Gastrocnemius medialis (tissue), 4 donors: ENCODE data around the gene TTC16.

Experiments
- POLR2A ChIP-seq, 2 donors: fragments of 450-650 bp; IDR thresholded peaks; one replicate each; pipeline ENCODE4 v1.6.1; 2017; ENCODE audit warnings: antibody characterized with exemption in 2 of 2, mild to moderate bottlenecking in 2 of 2, moderate library complexity in 2 of 2
- TF ChIP-seq, protein P1 (sequence below), 5 experiments: fragments of 450-650 bp in 3 of 5; fragments of 200-600 bp in 2 of 5; sonication (generic) in 2 of 5; IDR thresholded peaks in 4 of 5; conservative IDR thresholded peaks in 1 of 5; 1 replicate in 4 of 5; 2 replicates in 1 of 5; pipeline ENCODE4 v1.5.1; 2016 to 2019; ENCODE audit warnings: antibody characterized with exemption in 5 of 5, mild to moderate bottlenecking in 3 of 5, moderate library complexity in 3 of 5

GRCh38 chr9:127732444-127732843, 16.6 kb downstream of the TTC16 start:
- TF ChIP-seq POLR2A (IDR thresholded peaks at IDR 0.05) = no peak
- TF ChIP-seq, protein P1, sequence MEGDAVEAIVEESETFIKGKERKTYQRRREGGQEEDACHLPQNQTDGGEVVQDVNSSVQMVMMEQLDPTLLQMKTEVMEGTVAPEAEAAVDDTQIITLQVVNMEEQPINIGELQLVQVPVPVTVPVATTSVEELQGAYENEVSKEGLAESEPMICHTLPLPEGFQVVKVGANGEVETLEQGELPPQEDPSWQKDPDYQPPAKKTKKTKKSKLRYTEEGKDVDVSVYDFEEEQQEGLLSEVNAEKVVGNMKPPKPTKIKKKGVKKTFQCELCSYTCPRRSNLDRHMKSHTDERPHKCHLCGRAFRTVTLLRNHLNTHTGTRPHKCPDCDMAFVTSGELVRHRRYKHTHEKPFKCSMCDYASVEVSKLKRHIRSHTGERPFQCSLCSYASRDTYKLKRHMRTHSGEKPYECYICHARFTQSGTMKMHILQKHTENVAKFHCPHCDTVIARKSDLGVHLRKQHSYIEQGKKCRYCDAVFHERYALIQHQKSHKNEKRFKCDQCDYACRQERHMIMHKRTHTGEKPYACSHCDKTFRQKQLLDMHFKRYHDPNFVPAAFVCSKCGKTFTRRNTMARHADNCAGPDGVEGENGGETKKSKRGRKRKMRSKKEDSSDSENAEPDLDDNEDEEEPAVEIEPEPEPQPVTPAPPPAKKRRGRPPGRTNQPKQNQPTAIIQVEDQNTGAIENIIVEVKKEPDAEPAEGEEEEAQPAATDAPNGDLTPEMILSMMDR (IDR thresholded peaks at IDR 0.05 in 4 of 5, conservative IDR thresholded peaks at IDR 0.05 in 1 of 5) = no peak
